ENCODE data around the gene SLC17A7.

Gene SLC17A7

DNA sequence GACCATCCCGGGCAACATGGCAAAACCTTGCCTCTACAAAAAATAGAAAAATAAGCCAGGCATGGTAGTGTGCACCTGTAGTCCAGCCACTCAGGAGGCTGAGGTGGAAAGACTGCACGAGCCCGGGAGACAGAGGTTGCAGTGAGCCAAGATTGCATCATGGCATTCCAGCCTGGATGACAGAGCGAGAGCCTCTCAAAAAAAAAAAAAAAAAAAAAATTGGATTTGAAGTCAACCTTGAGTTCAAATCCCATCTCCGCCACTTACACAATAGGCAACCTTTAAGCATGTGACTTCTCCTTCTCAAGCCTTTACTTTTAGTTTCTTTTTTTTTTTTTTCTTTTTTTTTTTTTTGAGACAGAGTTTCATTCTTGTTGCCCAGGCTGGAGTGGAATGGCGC lies 41.3 kb downstream of the SLC17A7 start:
- no peak overlapping the region for H3K4me3 ChIP-seq (ENCODE audit: low read depth, low read length)
- H3K4me1 ChIP-seq (ENCODE audit: control insufficient read depth, insufficient read depth, low read length): peaks cover 17% of the 10 kb centered on the region
- no peak overlapping the region for H3K27ac ChIP-seq (ENCODE audit: low read depth, low read length)
- no peak overlapping the region for H3K9ac ChIP-seq (ENCODE audit: low read depth, low read length)
- no peaks in the 10 kb centered on the region for H3K27me3 ChIP-seq (ENCODE audit: control insufficient read depth, insufficient read depth, low read length)
- no peaks in the 10 kb centered on the region for H3K9me3 ChIP-seq (ENCODE audit: control insufficient read depth, insufficient read depth, low read length)
- no peaks in the 10 kb centered on the region for H3K36me3 ChIP-seq (ENCODE audit: control insufficient read depth, insufficient read depth, low read length)

GRCh38 chr19:49398931-49399330 lies 42.4 kb downstream of the SLC17A7 start:
- Histone ChIP-seq H3K27ac (ENCODE audit: low read depth, low read length) (no peak overlapping the region), H3K9ac (ENCODE audit: low read depth, low read length) (no peak overlapping the region), H3K36me3 (ENCODE audit: control insufficient read depth, insufficient read depth, low read length) (no peaks in the 10 kb centered on the region), H3K4me1 (ENCODE audit: control insufficient read depth, insufficient read depth, low read length) (peaks cover 10% of the 10 kb centered on the region), H3K27me3 (ENCODE audit: control insufficient read depth, insufficient read depth, low read length) (no peaks in the 10 kb centered on the region), H3K9me3 (ENCODE audit: control insufficient read depth, insufficient read depth, low read length) (no peaks in the 10 kb centered on the region), H3K4me3 (ENCODE audit: low read depth, low read length) (no peak overlapping the region)

- Histone ChIP-seq H3K27ac (ENCODE audit: low read depth, low read length) (no peak overlapping the region), H3K36me3 (ENCODE audit: control insufficient read depth, insufficient read depth, low read length) (no peaks in the 10 kb centered on the region), H3K27me3 (ENCODE audit: control insufficient read depth, insufficient read depth, low read length) (no peaks in the 10 kb centered on the region), H3K9ac (ENCODE audit: low read depth, low read length) (no peak overlapping the region), H3K4me3 (ENCODE audit: low read depth, low read length) (no peak overlapping the region), H3K4me1 (ENCODE audit: control insufficient read depth, insufficient read depth, low read length) (peaks cover 3% of the 10 kb centered on the region; the same call in 1 of the 2 replicates), H3K9me3 (ENCODE audit: control insufficient read depth, insufficient read depth, low read length) (no peaks in the 10 kb centered on the region)
These were observed 43.2 kb downstream of the SLC17A7 start for GRCh38 chr19:49398001-49398615.

DNA sequence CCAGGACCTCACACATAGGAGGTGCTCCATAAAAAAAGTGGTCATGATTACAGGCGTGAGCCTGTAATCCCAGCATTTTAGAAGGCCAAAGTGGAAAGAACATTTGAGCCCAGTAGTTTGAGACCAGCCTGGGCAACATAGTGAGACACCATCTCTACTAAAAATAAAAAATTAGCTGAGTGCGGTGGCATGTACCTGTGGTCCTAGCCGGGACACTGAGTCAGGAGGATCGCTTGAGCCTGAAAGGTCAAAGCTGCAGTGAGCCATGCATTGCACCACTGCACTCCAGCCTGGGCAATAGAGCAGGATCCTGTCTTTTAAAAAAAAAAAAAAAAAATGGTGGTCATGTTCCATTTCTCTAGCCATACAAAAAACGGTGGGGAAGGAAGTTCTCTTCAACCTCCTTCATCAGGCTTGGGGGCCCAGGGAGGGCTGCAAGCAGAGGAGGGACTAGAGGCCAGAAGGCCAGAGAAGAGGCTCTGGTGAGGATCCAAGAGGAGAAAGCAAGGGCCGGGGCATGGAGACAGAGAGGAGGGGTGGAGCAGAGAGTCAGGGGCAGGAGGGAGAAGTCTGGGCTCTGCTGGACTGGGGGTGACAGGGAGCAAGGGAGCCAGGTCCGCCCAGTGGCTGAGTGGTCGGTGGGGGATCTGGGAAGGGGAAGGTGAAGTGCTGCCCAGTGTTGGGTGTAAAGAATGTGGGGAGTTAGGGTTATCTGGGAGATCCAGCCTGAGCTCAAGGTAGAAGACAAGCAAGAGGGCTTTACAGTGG lies 44.4 kb downstream of the SLC17A7 start:
- Histone ChIP-seq H3K4me1 (ENCODE audit: control insufficient read depth, insufficient read depth, low read length) (peaks cover 3% of the 10 kb centered on the region; the same call in 1 of the 2 replicates), H3K9ac (ENCODE audit: low read depth, low read length) (no peak overlapping the region), H3K27ac (ENCODE audit: low read depth, low read length) (no peak overlapping the region), H3K36me3 (ENCODE audit: control insufficient read depth, insufficient read depth, low read length) (no peaks in the 10 kb centered on the region), H3K9me3 (ENCODE audit: control insufficient read depth, insufficient read depth, low read length) (no peaks in the 10 kb centered on the region), H3K4me3 (ENCODE audit: low read depth, low read length) (no peak overlapping the region), H3K27me3 (ENCODE audit: control insufficient read depth, insufficient read depth, low read length) (no peaks in the 10 kb centered on the region)

GRCh38 chr19:49395581-49396407 lies 45.5 kb downstream of the SLC17A7 start:
- no peak overlapping the region for H3K4me3 ChIP-seq (ENCODE audit: low read depth, low read length)
- no peaks in the 10 kb centered on the region for H3K27me3 ChIP-seq (ENCODE audit: control insufficient read depth, insufficient read depth, low read length)
- no peak overlapping the region for H3K9ac ChIP-seq (ENCODE audit: low read depth, low read length)
- no peaks in the 10 kb centered on the region for H3K36me3 ChIP-seq (ENCODE audit: control insufficient read depth, insufficient read depth, low read length)
- peaks cover 3% of the 10 kb centered on the region; the same call in 1 of the 2 replicates for H3K4me1 ChIP-seq (ENCODE audit: control insufficient read depth, insufficient read depth, low read length)
- H3K9me3 ChIP-seq (ENCODE audit: control insufficient read depth, insufficient read depth, low read length): no peaks in the 10 kb centered on the region
- no peak overlapping the region for H3K27ac ChIP-seq (ENCODE audit: low read depth, low read length)

DNA sequence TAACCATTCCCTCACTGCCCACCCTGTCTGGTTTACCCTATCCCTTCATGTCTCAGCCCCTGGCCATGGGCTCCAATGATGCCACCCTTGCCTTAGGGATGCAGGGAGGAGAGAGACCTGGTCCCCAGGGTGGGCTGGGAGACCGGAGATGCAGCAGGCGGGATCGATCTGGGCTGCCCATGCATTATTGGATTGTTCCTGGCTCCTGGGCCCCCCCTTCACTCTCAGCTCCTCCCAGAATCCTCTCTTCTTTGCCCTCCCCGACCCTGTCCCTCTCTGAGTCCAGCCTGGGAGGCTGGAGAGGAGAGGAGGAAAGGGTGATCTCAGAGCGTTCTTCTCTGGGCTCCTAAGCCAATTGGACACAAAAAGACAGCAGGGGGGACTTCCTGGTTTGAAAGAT lies 47.4 kb downstream of the SLC17A7 start:
- no peak overlapping the region for H3K9ac ChIP-seq (ENCODE audit: low read depth, low read length)
- no peaks in the 10 kb centered on the region for H3K36me3 ChIP-seq (ENCODE audit: control insufficient read depth, insufficient read depth, low read length)
- H3K27me3 ChIP-seq (ENCODE audit: control insufficient read depth, insufficient read depth, low read length): no peaks in the 10 kb centered on the region
- H3K4me1 ChIP-seq (ENCODE audit: control insufficient read depth, insufficient read depth, low read length): peaks cover 3% of the 10 kb centered on the region; the same call in 1 of the 2 replicates
- H3K4me3 ChIP-seq (ENCODE audit: low read depth, low read length): no peak overlapping the region
- no peaks in the 10 kb centered on the region for H3K9me3 ChIP-seq (ENCODE audit: control insufficient read depth, insufficient read depth, low read length)
- no peak overlapping the region for H3K27ac ChIP-seq (ENCODE audit: low read depth, low read length)

DNA sequence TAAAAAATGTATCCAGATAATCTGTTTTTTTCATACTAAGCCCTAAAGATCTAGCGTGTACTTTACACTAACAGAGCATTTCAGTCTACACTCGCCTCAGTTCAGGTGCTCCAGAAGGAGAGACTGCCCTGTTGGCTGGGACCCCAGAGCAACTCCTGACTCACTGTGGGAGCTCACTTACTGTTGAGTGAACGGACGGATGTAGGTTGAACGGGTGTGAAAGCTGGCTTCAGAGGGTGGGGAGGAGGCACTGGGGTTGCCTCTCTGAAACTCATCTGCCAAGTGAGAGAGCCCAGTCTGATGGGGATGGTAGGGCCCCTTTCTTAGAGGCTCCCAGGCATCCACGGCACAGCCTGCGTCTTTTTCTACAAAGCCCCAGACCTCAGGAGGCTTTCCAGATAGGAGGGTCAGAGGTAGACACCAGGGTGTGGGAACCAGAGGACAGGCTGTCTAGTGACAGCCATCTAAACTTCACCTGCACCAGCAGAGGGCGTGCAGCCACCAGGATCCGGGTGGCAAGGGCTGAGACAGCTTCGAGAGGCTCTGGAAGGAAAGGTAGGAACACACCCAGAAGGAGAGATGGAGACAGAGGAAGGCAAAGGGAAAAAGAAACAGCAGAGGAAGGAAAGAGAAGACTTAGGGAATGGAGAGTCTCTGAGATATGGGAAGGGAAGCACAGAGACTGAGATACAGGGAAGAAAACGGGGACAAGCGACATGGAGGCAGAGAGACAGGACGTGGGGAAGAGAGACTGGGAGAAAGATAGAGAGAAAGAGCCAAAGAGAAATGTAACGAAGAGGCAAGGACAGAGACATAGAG lies 49.5 kb downstream of the SLC17A7 start:
- Histone ChIP-seq H3K9me3 (ENCODE audit: control insufficient read depth, insufficient read depth, low read length) (no peaks in the 10 kb centered on the region), H3K27ac (ENCODE audit: low read depth, low read length) (no peak overlapping the region), H3K9ac (ENCODE audit: low read depth, low read length) (no peak overlapping the region)

GRCh38 chr19:49390929-49391359 lies 50.4 kb downstream of the SLC17A7 start:
- H3K27ac ChIP-seq (ENCODE audit: low read depth, low read length): no peak overlapping the region
- peaks cover 3% of the 10 kb centered on the region; the same call in 1 of the 2 replicates for H3K4me1 ChIP-seq (ENCODE audit: control insufficient read depth, insufficient read depth, low read length)

More for the DNA sequence above, 49.5 kb downstream of the SLC17A7 start:
- H3K27me3 ChIP-seq (ENCODE audit: control insufficient read depth, insufficient read depth, low read length): no peaks in the 10 kb centered on the region
- H3K4me3 ChIP-seq (ENCODE audit: low read depth, low read length): no peak overlapping the region
- peaks cover 3% of the 10 kb centered on the region; the same call in 1 of the 2 replicates for H3K4me1 ChIP-seq (ENCODE audit: control insufficient read depth, insufficient read depth, low read length)
- no peaks in the 10 kb centered on the region for H3K36me3 ChIP-seq (ENCODE audit: control insufficient read depth, insufficient read depth, low read length)

DNA sequence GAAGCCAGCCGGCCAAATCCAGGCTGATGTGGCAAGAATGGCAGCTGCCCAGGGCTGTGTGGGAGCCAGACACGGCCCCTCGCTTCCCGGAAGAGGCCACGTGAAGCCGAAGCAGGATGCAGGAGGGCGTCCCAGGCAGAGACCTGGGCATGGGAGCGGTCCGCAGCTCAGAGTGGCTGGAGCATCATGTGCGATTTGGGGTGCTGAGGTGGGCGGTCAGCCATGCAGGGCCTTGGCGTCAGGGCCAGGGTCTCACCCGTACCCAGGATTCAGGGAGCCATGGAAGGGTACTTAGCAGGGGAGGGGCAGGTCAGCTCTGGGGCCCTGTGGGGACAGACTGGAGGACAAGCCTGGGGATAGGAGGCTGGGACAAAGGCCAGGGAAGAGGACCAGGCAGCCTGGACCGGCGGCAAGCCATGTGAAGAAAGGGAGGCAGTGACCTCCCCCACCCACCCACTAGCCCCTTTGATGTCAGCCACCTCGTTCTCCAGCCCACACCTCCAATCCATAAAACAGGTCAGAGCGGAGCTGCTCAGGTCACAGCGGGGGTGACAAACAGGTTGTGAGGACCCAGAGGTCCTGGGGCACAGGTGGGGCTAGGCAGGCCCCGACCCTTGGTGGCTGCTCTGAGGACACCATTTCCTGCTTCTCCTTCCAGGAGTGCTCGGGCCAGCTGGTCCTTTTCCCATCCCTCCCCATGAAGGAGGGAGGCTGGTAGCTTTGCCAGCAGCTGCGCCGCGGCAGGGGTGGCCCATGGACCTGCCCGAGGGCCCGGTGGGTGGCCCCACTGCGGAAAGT lies 51.0 kb downstream of the SLC17A7 start:
- Histone ChIP-seq H3K4me1 (ENCODE audit: control insufficient read depth, insufficient read depth, low read length) (no peaks in the 10 kb centered on the region), H3K27ac (ENCODE audit: low read depth, low read length) (no peak overlapping the region), H3K36me3 (ENCODE audit: control insufficient read depth, insufficient read depth, low read length) (no peaks in the 10 kb centered on the region), H3K4me3 (ENCODE audit: low read depth, low read length) (no peak overlapping the region), H3K9me3 (ENCODE audit: control insufficient read depth, insufficient read depth, low read length) (no peaks in the 10 kb centered on the region), H3K9ac (ENCODE audit: low read depth, low read length) (no peak overlapping the region), H3K27me3 (ENCODE audit: control insufficient read depth, insufficient read depth, low read length) (no peaks in the 10 kb centered on the region)

More at GRCh38 chr19:49390929-49391359, 50.4 kb downstream of the SLC17A7 start:
- Histone ChIP-seq H3K9me3 (ENCODE audit: control insufficient read depth, insufficient read depth, low read length) (no peaks in the 10 kb centered on the region), H3K4me3 (ENCODE audit: low read depth, low read length) (no peak overlapping the region), H3K27me3 (ENCODE audit: control insufficient read depth, insufficient read depth, low read length) (no peaks in the 10 kb centered on the region), H3K9ac (ENCODE audit: low read depth, low read length) (no peak overlapping the region), H3K36me3 (ENCODE audit: control insufficient read depth, insufficient read depth, low read length) (no peaks in the 10 kb centered on the region)

- Histone ChIP-seq H3K9me3 (ENCODE audit: control insufficient read depth, insufficient read depth, low read length) (no peaks in the 10 kb centered on the region), H3K9ac (ENCODE audit: low read depth, low read length) (no peak overlapping the region), H3K27ac (ENCODE audit: low read depth, low read length) (no peak overlapping the region)
These were observed 51.9 kb downstream of the SLC17A7 start for GRCh38 chr19:49389406-49389805.

More at GRCh38 chr19:49389406-49389805, 51.9 kb downstream of the SLC17A7 start:
- H3K4me1 ChIP-seq (ENCODE audit: control insufficient read depth, insufficient read depth, low read length): no peaks in the 10 kb centered on the region
- H3K36me3 ChIP-seq (ENCODE audit: control insufficient read depth, insufficient read depth, low read length): no peaks in the 10 kb centered on the region
- no peak overlapping the region for H3K4me3 ChIP-seq (ENCODE audit: low read depth, low read length)
- H3K27me3 ChIP-seq (ENCODE audit: control insufficient read depth, insufficient read depth, low read length): no peaks in the 10 kb centered on the region

Measured in HUES48 (cell line).